Measurements from ENCODE around the gene PLEKHG4.

The PLEKHG4 gene

GRCh38 chr16:67302970-67303369, 23.6 kb downstream of the PLEKHG4 start:
- peaks cover 3% of the 10 kb centered on the region for H3K27me3 ChIP-seq (ENCODE audit: control insufficient read depth, insufficient read depth, low read length)
- H3K36me3 ChIP-seq (ENCODE audit: control insufficient read depth, insufficient read depth, low read length): no peaks in the 10 kb centered on the region
- no peaks in the 10 kb centered on the region for H3K4me1 ChIP-seq (ENCODE audit: control insufficient read depth, insufficient read depth, low read length)
- H3K9me3 ChIP-seq (ENCODE audit: control insufficient read depth, insufficient read depth, low read length): no peaks in the 10 kb centered on the region
- no peak overlapping the region for H3K4me3 ChIP-seq (ENCODE audit: low read depth, low read length)
- no peak overlapping the region for H3K9ac ChIP-seq (ENCODE audit: low read depth, low read length)

- Histone ChIP-seq H3K9ac (ENCODE audit: low read depth, low read length) (no peak overlapping the region), H3K4me1 (ENCODE audit: control insufficient read depth, insufficient read depth, low read length) (no peaks in the 10 kb centered on the region), H3K27me3 (ENCODE audit: control insufficient read depth, insufficient read depth, low read length) (peaks cover 3% of the 10 kb centered on the region), H3K4me3 (ENCODE audit: low read depth, low read length) (no peak overlapping the region), H3K36me3 (ENCODE audit: control insufficient read depth, insufficient read depth, low read length) (no peaks in the 10 kb centered on the region), H3K9me3 (ENCODE audit: control insufficient read depth, insufficient read depth, low read length) (no peaks in the 10 kb centered on the region)
These were observed 24.7 kb downstream of the PLEKHG4 start for GRCh38 chr16:67304020-67304419.

GRCh38 chr16:67305216-67306071, 26.1 kb downstream of the PLEKHG4 start:
- Histone ChIP-seq H3K4me3 (ENCODE audit: low read depth, low read length) (no peak overlapping the region), H3K9ac (ENCODE audit: low read depth, low read length) (no peak overlapping the region), H3K36me3 (ENCODE audit: control insufficient read depth, insufficient read depth, low read length) (no peaks in the 10 kb centered on the region), H3K9me3 (ENCODE audit: control insufficient read depth, insufficient read depth, low read length) (no peaks in the 10 kb centered on the region), H3K4me1 (ENCODE audit: control insufficient read depth, insufficient read depth, low read length) (no peaks in the 10 kb centered on the region), H3K27me3 (ENCODE audit: control insufficient read depth, insufficient read depth, low read length) (peaks cover 3% of the 10 kb centered on the region)

GRCh38 chr16:67310561-67310960, 31.2 kb downstream of the PLEKHG4 start:
- Histone ChIP-seq H3K27me3 (ENCODE audit: control insufficient read depth, insufficient read depth, low read length) (peaks cover 2% of the 10 kb centered on the region), H3K4me3 (ENCODE audit: low read depth, low read length) (no peak overlapping the region), H3K9me3 (ENCODE audit: control insufficient read depth, insufficient read depth, low read length) (no peaks in the 10 kb centered on the region), H3K9ac (ENCODE audit: low read depth, low read length) (no peak overlapping the region), H3K4me1 (ENCODE audit: control insufficient read depth, insufficient read depth, low read length) (no peaks in the 10 kb centered on the region), H3K36me3 (ENCODE audit: control insufficient read depth, insufficient read depth, low read length) (no peaks in the 10 kb centered on the region)

GRCh38 chr16:67311607-67312488, 32.5 kb downstream of the PLEKHG4 start:
- Histone ChIP-seq H3K36me3 (ENCODE audit: control insufficient read depth, insufficient read depth, low read length) (no peaks in the 10 kb centered on the region), H3K9ac (ENCODE audit: low read depth, low read length) (no peak overlapping the region), H3K4me1 (ENCODE audit: control insufficient read depth, insufficient read depth, low read length) (no peaks in the 10 kb centered on the region), H3K4me3 (ENCODE audit: low read depth, low read length) (no peak overlapping the region), H3K9me3 (ENCODE audit: control insufficient read depth, insufficient read depth, low read length) (no peaks in the 10 kb centered on the region), H3K27me3 (ENCODE audit: control insufficient read depth, insufficient read depth, low read length) (peaks cover 2% of the 10 kb centered on the region)

GRCh38 chr16:67312719-67313118, 33.4 kb downstream of the PLEKHG4 start:
- H3K9me3 ChIP-seq (ENCODE audit: control insufficient read depth, insufficient read depth, low read length): no peaks in the 10 kb centered on the region
- no peak overlapping the region for H3K4me3 ChIP-seq (ENCODE audit: low read depth, low read length)
- H3K9ac ChIP-seq (ENCODE audit: low read depth, low read length): no peak overlapping the region
- no peaks in the 10 kb centered on the region for H3K36me3 ChIP-seq (ENCODE audit: control insufficient read depth, insufficient read depth, low read length)
- H3K4me1 ChIP-seq (ENCODE audit: control insufficient read depth, insufficient read depth, low read length): no peaks in the 10 kb centered on the region
- H3K27me3 ChIP-seq (ENCODE audit: control insufficient read depth, insufficient read depth, low read length): peaks cover 2% of the 10 kb centered on the region

- no peaks in the 10 kb centered on the region for H3K4me1 ChIP-seq (ENCODE audit: control insufficient read depth, insufficient read depth, low read length)
- H3K9me3 ChIP-seq (ENCODE audit: control insufficient read depth, insufficient read depth, low read length): no peaks in the 10 kb centered on the region
- H3K27me3 ChIP-seq (ENCODE audit: control insufficient read depth, insufficient read depth, low read length): no peaks in the 10 kb centered on the region
- H3K36me3 ChIP-seq (ENCODE audit: control insufficient read depth, insufficient read depth, low read length): no peaks in the 10 kb centered on the region
- H3K9ac ChIP-seq (ENCODE audit: low read depth, low read length): no peak overlapping the region
- H3K4me3 ChIP-seq (ENCODE audit: low read depth, low read length): no peak overlapping the region
These were observed 38.5 kb downstream of the PLEKHG4 start for GRCh38 chr16:67317853-67318252.

GRCh38 chr16:67326115-67326471, 46.8 kb downstream of the PLEKHG4 start:
- peaks cover 7% of the 10 kb centered on the region for H3K27me3 ChIP-seq (ENCODE audit: control insufficient read depth, insufficient read depth, low read length)
- no peaks in the 10 kb centered on the region for H3K9me3 ChIP-seq (ENCODE audit: control insufficient read depth, insufficient read depth, low read length)
- H3K36me3 ChIP-seq (ENCODE audit: control insufficient read depth, insufficient read depth, low read length): no peaks in the 10 kb centered on the region
- peak overlapping the region; percentile 32 for H3K9ac ChIP-seq (ENCODE audit: low read depth, low read length)
- H3K4me3 ChIP-seq (ENCODE audit: low read depth, low read length): peak overlapping the region; percentile 64
- H3K4me1 ChIP-seq (ENCODE audit: control insufficient read depth, insufficient read depth, low read length): no peaks in the 10 kb centered on the region

- no peaks in the 10 kb centered on the region for H3K9me3 ChIP-seq (ENCODE audit: control insufficient read depth, insufficient read depth, low read length)
- H3K27me3 ChIP-seq (ENCODE audit: control insufficient read depth, insufficient read depth, low read length): peaks cover 7% of the 10 kb centered on the region
- H3K9ac ChIP-seq (ENCODE audit: low read depth, low read length): peak within 1 kb of the TSS; percentile 32
- no peaks in the 10 kb centered on the region for H3K36me3 ChIP-seq (ENCODE audit: control insufficient read depth, insufficient read depth, low read length)
- no peaks in the 10 kb centered on the region for H3K4me1 ChIP-seq (ENCODE audit: control insufficient read depth, insufficient read depth, low read length)
- peak within 1 kb of the TSS; percentile 64 for H3K4me3 ChIP-seq (ENCODE audit: low read depth, low read length)
These were observed 47.4 kb downstream of the PLEKHG4 start, which contains the start of the genes KCTD19 and LRRC36 for GRCh38 chr16:67326472-67327309. KCTD19 (minus strand) TSS chr16:67326741; CDS start chr16:67326707, 34 bp downstream. LRRC36 (plus strand) TSS chr16:67326815; CDS start chr16:67326863, 48 bp downstream.

GRCh38 chr16:67327743-67328142, 48.4 kb downstream of the PLEKHG4 start:
- no peak overlapping the region for H3K4me3 ChIP-seq (ENCODE audit: low read depth, low read length)
- peaks cover 7% of the 10 kb centered on the region for H3K27me3 ChIP-seq (ENCODE audit: control insufficient read depth, insufficient read depth, low read length)
- no peaks in the 10 kb centered on the region for H3K9me3 ChIP-seq (ENCODE audit: control insufficient read depth, insufficient read depth, low read length)
- no peaks in the 10 kb centered on the region for H3K36me3 ChIP-seq (ENCODE audit: control insufficient read depth, insufficient read depth, low read length)
- H3K4me1 ChIP-seq (ENCODE audit: control insufficient read depth, insufficient read depth, low read length): no peaks in the 10 kb centered on the region
- H3K9ac ChIP-seq (ENCODE audit: low read depth, low read length): no peak overlapping the region

GRCh38 chr16:67329901-67330300, 50.6 kb downstream of the PLEKHG4 start:
- peaks cover 2% of the 10 kb centered on the region for H3K27me3 ChIP-seq (ENCODE audit: control insufficient read depth, insufficient read depth, low read length)
- H3K9me3 ChIP-seq (ENCODE audit: control insufficient read depth, insufficient read depth, low read length): no peaks in the 10 kb centered on the region
- H3K4me3 ChIP-seq (ENCODE audit: low read depth, low read length): no peak overlapping the region
- H3K4me1 ChIP-seq (ENCODE audit: control insufficient read depth, insufficient read depth, low read length): no peaks in the 10 kb centered on the region
- no peaks in the 10 kb centered on the region for H3K36me3 ChIP-seq (ENCODE audit: control insufficient read depth, insufficient read depth, low read length)
- H3K9ac ChIP-seq (ENCODE audit: low read depth, low read length): no peak overlapping the region

Measured in iPS-15b (cell line).